LHCN-M2 (cell line): ENCODE data around the gene ATP13A5. TPM values are rescaled to one million over a fixed set of nuclear protein-coding genes. Genes with fewer than 3 reads are reported as not detected.

Experiments used
- total RNA-seq: library from RNA; depleted of rRNA; stranded (reverse); fragments of >200 nt; gene quantifications from 2 replicates; pipeline ENCODE4 v1.2.3, GENCODE V29; 2014; rRNA removed

Gene ATP13A5
- total RNA-seq, 1 experiment from 2014 or later: not detected

Other genes with a start within 250 kb of the ATP13A5 start
- not detected in 2 replicates for gene PLAAT1, start 137.5 kb downstream of the ATP13A5 start, total RNA-seq
- 0.06 TPM in 1 of 2 replicates, not detected in the other for gene ATP13A4, start 176.1 kb upstream of the ATP13A5 start, total RNA-seq
- 55.4 and 60.7 TPM in 2 replicates for gene OPA1, start 214.5 kb upstream of the ATP13A5 start, total RNA-seq